GM23338 (cell line): ENCODE measurements around the gene MALSU1. TPM values are rescaled to one million over a fixed set of nuclear protein-coding genes. Genes with fewer than 3 reads are reported as not detected.

Source experiments
- ATAC-seq: fragments of 200-7000 bp; cut with Tn5 transposase; 3 replicates; pipeline ENCODE4 v1.9.1; 2020
- DNase-seq: peaks from one replicate; pipeline ENCODE4 v3.0.0-alpha.2; 2015; ENCODE audit warnings: low spot score
- H2AFZ ChIP-seq: fragments of 200-600 bp; sonication (generic); 2 replicates; pipeline ENCODE4 v1.8.0; 2016; ENCODE audit warnings: antibody characterized with exemption, mild to moderate bottlenecking, moderate library complexity
- H3F3A ChIP-seq: fragments of 200-600 bp; sonication (generic); replicated peaks from 2 replicates; pipeline ENCODE4 v1.8.0; 2017; ENCODE audit warnings: antibody characterized with exemption, mixed run types, low read depth
- H3K27ac ChIP-seq: fragments of 200-600 bp; sonication (generic); 2 replicates; pipeline ENCODE4 v1.6.1; 2016; ENCODE audit warnings: low read depth
- H3K27me3 ChIP-seq: fragments of 200-600 bp; sonication (generic); 2 replicates; pipeline ENCODE4 v1.8.0; 2016; ENCODE audit warnings: mild to moderate bottlenecking, mixed run types, moderate library complexity; ENCODE audit not compliant: insufficient read depth
- H3K36me3 ChIP-seq: fragments of 200-600 bp; sonication (generic); 2 replicates; pipeline ENCODE4 v1.8.0; 2016; ENCODE audit warnings: mild to moderate bottlenecking; ENCODE audit not compliant: insufficient read depth
- H3K4me1 ChIP-seq: fragments of 200-600 bp; sonication (generic); 2 replicates; pipeline ENCODE4 v1.8.0; 2016; ENCODE audit warnings: mild to moderate bottlenecking, moderate library complexity; ENCODE audit not compliant: insufficient read depth
- H3K4me2 ChIP-seq: fragments of 200-600 bp; sonication (generic); 2 replicates; pipeline ENCODE4 v1.7.1; 2017; ENCODE audit warnings: mixed run types
- H3K4me3 ChIP-seq: fragments of 200-600 bp; sonication (generic); 2 replicates; pipeline ENCODE4 v1.6.1; 2016; ENCODE audit warnings: mixed run types
- H3K79me2 ChIP-seq: fragments of 200-600 bp; sonication (generic); replicated peaks from 2 replicates; pipeline ENCODE4 v1.8.0; 2017; ENCODE audit warnings: mild to moderate bottlenecking; ENCODE audit not compliant: insufficient read depth
- H3K9me2 ChIP-seq: fragments of 200-600 bp; sonication (generic); 2 replicates; pipeline ENCODE4 v1.8.0; 2017; ENCODE audit not compliant: insufficient read depth
- H4K20me1 ChIP-seq: fragments of 200-600 bp; sonication (generic); replicated peaks from 2 replicates; pipeline ENCODE4 v1.8.0; 2017; ENCODE audit warnings: mild to moderate bottlenecking; ENCODE audit not compliant: insufficient read depth
- H3K27ac Mint-ChIP-seq: 2 replicates; pipeline ENCODE4 v1.8.0; 2020; ENCODE audit warnings: inconsistent platforms, mild to moderate bottlenecking, moderate library complexity, mixed read lengths
- H3K27me3 Mint-ChIP-seq: 3 replicates; pipeline ENCODE4 v1.8.0; 2022; ENCODE audit warnings: low read depth, mild to moderate bottlenecking, moderate library complexity, mixed read lengths, inconsistent platforms; ENCODE audit not compliant: insufficient read depth, poor library complexity
- H3K36me3 Mint-ChIP-seq: 3 replicates; pipeline ENCODE4 v1.8.0; 2021; ENCODE audit warnings: low read depth, mild to moderate bottlenecking, inconsistent platforms, moderate library complexity, mixed read lengths
- H3K4me1 Mint-ChIP-seq: 3 replicates; pipeline ENCODE4 v1.8.0; 2020; ENCODE audit warnings: mild to moderate bottlenecking, inconsistent platforms, mixed read lengths
- H3K4me3 Mint-ChIP-seq: 3 replicates; pipeline ENCODE4 v1.8.0; 2021; ENCODE audit warnings: moderate library complexity, mild to moderate bottlenecking, inconsistent platforms, mixed read lengths
- H3K9me3 Mint-ChIP-seq: 3 replicates; pipeline ENCODE4 v1.8.0; 2020; ENCODE audit warnings: moderate library complexity, mild to moderate bottlenecking, inconsistent platforms, mixed read lengths
- ETS1 ChIP-seq: IDR thresholded peaks from 2 replicates; pipeline ENCODE4 v1.6.1; 2016; ENCODE audit warnings: antibody characterized with exemption
- NANOG ChIP-seq: IDR thresholded peaks from 2 replicates; pipeline ENCODE4 v1.6.1; 2016; ENCODE audit warnings: antibody characterized with exemption, borderline replicate concordance
- STAT1 ChIP-seq: IDR thresholded peaks from one replicate; pipeline ENCODE4 v1.6.1; 2016; ENCODE audit warnings: antibody characterized with exemption; ENCODE audit not compliant: unreplicated experiment
- ZNF114 ChIP-seq: fragments of 250-450 bp; sonication (Bioruptor Pico); IDR thresholded peaks from 2 replicates; pipeline ENCODE4 v1.5.0; 2020; ENCODE audit warnings: mild to moderate bottlenecking, moderate library complexity
- ZNF462 ChIP-seq: fragments of 250-450 bp; sonication (Bioruptor Pico); IDR thresholded peaks from 2 replicates; pipeline ENCODE4 v1.5.0; 2020; ENCODE audit warnings: mild to moderate bottlenecking, moderate library complexity
- polyA plus RNA-seq: library from polyadenylated mRNA; unstranded; fragments of >200 nt; fragmentation: Nextera tagmentation; extraction: Ambion mirVana; gene quantifications from 2 replicates; pipeline ENCODE4 v1.2.1, GENCODE V29; 2016
- total RNA-seq: library from RNA; depleted of rRNA; stranded (reverse); fragments of >200 nt; shearing (Covaris generic); gene quantifications from 2 replicates; pipeline ENCODE4 v1.2.3, GENCODE V29; 2014

Gene MALSU1
- total and polyA plus RNA-seq, 2 experiments from 2014 or later, result 96.8 to 209 TPM

GRCh38 chr7:23343806-23344475, 44.8 kb downstream of the MALSU1 start:
- H3K4me1 ChIP-seq, result no peaks in the 10 kb centered on the region
- peaks cover 8% of the 10 kb centered on the region for H3K27me3 Mint-ChIP-seq
- H3F3A ChIP-seq, result peaks cover 11% of the 10 kb centered on the region; the same call in 1 of the 2 replicates
- H3K27me3 ChIP-seq, result no peaks in the 10 kb centered on the region
- 0 out of 2 replicates have a peak, but pooled peaks cover 8% of the 10 kb centered on the region for H3K79me2 ChIP-seq
- peaks cover 78% of the 10 kb centered on the region; the same call in 1 of the 2 replicates for H3K36me3 ChIP-seq
- peaks cover 14% of the 10 kb centered on the region for H4K20me1 ChIP-seq
- H3K9me3 Mint-ChIP-seq, result no peaks in the 10 kb centered on the region
- no peak overlapping the region for H2AFZ ChIP-seq
- DNase-seq, result no peak
- H3K9me2 ChIP-seq, result no peaks in the 10 kb centered on the region
- no peak overlapping the region for H3K4me2 ChIP-seq
- H3K27ac ChIP-seq, result no peak overlapping the region
- no peak overlapping the region for H3K27ac Mint-ChIP-seq
- no peak overlapping the region for H3K4me3 Mint-ChIP-seq
- TF ChIP-seq ETS1 (no peak), ZNF462 (CRISPR knock-in tag) (no peak), STAT1 (no peak), NANOG (no peak), ZNF114 (CRISPR knock-in tag) (no peak)
- ATAC-seq, result no peak
- no peak overlapping the region for H3K4me3 ChIP-seq
- H3K4me1 Mint-ChIP-seq, result no peaks in the 10 kb centered on the region
- H3K36me3 Mint-ChIP-seq, result peaks cover 91% of the 10 kb centered on the region
